GM21619 (cell line): ENCODE measurements around the gene ACSS3.
"Not testable (repeated sequence)": the region's sequence is repeated elsewhere in the genome, so short reads cannot be mapped to it uniquely, and the experiment has no call there.

Experiments used
- ATAC-seq: cut with Tn5 transposase; IDR thresholded peaks from one replicate; pipeline ENCODE4 v1.9.1; 2021; ENCODE audit not compliant: unreplicated experiment

The ACSS3 gene

DNA sequence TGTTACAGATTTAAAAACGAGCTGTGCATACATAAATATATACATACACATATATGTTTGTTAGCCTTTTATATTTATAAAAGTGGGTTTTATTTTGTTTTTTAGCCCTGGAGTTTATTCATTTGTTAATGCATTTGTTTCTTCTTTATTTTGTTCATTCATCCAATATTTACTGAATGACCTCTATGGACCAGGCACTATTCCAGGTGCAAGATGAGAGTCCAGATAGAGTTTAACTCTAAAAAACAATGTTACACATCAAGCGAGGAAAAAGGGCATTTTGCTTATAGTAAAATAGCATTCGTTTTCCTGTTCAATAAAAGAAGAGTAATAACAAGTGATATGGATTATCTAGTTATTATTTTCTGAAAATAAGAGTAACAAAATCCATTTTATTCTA lies 14.2 kb downstream of the ACSS3 start:
- ATAC-seq = no peak

- no peak for ATAC-seq
Measured at GRCh38 chr12:81094718-81095360, 17.0 kb downstream of the ACSS3 start.

DNA sequence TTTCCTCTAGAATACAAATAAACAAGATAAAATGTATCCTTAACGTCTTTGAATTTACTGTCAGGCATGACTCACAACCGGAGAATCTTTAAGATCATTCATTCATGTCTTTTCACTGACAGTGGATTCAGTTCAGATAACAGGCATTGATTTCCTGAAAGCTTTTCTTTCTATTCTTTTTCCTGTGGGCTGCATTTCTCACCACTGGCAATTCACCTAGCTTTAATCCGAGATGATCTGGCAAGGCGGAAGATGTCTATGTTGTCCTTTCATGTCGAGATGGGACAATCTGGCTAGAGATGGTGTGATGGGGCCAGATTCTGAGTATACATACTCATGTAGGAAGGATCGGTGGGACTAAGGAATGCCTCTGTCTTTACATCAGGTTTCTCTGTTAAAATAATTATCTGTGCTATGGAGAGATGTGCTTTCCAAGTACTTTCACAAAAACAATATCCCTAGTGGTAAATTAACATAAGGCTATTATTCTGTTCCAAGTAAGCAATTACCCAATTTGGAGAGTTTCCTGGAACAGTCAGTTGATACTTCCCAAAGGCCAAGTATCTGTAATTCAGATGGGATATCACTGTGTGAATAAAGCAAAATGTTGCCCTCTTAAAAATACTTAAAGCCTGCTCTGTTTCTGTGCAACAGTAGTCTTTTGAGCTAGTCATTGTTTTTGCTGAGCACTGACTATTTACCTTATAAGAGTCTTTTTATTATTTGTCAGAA lies 17.8 kb downstream of the ACSS3 start:
- no peak for ATAC-seq

DNA sequence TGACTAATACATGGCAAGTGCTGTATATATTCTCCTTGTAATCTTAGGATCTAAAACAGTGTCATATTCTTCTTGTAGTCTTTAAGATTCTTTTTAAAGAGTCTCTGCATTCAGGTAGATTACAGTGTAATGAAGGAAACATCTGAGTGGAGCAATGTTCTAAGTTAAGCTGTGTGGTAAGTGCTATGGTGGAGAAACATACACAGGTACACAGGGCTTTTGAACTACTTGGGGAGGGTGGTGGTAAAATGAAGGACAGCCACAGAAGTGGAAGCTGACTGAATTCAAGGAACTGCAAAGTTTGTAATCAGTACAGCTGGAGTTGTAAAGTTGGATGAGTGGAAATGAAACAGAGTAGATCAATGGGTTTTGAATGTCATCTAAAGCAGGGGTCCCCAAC lies 27.8 kb downstream of the ACSS3 start:
- no peak for ATAC-seq

DNA sequence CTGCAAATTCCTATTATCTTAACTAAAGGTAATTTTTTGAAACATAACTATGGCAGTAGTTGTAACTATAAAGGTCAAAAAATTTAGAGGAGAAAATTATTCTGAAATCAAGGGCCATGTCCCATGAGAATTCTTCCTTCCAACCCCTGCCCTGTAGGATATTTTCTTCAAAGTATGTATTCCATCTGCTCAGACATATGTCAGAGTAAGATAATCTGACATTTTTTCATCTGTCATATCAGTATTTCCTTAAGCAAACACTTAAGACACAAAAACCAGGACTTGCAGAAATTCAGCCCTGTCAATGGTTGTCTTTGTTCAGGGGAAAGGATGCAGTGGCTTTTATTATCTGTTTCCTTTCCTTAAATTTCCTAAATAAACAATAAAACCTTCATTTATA lies 36.3 kb downstream of the ACSS3 start:
- ATAC-seq = no peak

DNA sequence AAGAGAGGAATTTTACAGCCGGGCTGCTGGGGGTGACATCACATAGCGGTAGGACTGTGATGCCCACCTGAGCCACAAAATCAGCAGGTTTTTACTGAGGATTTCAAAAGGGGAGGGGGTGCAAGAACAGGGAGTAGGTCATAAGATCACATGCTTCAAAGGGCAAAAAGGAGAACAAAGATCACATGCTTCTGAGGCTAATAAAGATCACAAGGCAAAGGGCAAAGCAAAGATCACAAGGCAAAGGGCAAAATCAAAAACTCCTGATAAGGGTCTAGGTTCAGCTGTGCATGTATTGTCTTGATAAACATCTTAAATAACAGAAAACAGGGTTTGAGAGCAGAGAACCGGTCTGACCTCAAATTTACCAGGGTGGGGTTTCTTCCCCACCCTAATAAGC lies 41.2 kb downstream of the ACSS3 start:
- not testable (repeated sequence) for ATAC-seq

DNA sequence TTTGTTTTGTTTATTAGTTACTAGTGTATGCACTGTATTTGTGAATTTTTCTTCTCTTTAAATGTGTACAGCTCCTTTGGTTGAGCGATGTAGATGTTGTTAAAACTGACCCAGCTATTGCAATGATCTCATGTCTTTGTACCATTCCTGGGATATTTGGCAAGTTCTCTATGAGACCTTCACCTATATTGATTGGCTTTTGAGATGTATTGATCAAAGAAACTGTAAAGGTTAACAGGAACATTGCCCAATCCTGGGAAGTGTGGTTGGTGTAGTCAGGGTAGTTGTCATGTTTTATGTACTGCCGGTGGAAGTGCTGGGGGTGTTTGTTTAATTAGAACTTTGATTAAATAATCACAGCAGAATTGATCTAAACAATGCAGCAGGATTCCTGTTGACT lies 43.1 kb downstream of the ACSS3 start:
- ATAC-seq = no peak

DNA sequence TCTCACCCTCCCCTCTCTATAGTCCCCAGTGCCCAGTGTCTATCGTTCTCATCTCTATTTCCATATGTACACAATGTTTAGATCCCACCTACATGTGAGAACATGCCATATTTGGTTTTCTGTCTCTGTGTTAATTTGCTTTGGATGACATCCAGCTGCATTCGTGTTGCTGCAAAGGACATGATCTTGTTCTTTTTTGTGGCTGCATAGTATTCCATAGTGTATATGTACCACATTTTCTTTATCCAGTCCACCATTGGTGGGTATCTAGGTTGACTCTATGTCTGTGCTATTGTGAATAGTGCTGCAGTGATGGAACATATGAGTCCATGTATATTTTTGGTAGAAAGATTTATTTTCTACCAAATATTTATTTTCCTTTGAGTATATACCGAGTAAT lies 45.7 kb downstream of the ACSS3 start:
- no peak for ATAC-seq

- ATAC-seq = no peak
Measured at GRCh38 chr12:81125691-81126090, 47.8 kb downstream of the ACSS3 start.

- peak; percentile 99 for ATAC-seq
Measured at GRCh38 chr12:81128930-81129554, 51.2 kb downstream of the ACSS3 start.

DNA sequence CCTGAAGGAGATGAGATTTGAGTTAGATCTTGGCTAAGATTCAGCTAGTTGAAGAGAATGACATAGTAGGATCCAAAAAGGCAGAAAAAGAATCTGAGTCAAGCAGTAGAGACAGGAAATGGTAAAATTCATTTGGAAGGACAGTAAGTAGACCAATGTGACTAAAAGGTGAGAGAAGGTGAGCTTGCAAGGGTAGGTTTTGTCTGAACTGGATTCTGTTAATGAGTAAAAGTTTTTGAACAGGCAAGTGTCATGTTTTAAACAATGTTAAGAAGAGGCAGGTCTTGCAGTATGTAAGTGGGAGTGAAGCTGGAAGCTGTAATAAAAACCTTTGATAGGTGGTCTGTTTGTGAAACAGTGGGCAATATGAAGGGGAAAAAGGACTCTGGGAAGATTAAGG lies 58.6 kb downstream of the ACSS3 start:
- no peak for ATAC-seq

- no peak for ATAC-seq
Measured at GRCh38 chr12:81137801-81138200, 59.9 kb downstream of the ACSS3 start.

DNA sequence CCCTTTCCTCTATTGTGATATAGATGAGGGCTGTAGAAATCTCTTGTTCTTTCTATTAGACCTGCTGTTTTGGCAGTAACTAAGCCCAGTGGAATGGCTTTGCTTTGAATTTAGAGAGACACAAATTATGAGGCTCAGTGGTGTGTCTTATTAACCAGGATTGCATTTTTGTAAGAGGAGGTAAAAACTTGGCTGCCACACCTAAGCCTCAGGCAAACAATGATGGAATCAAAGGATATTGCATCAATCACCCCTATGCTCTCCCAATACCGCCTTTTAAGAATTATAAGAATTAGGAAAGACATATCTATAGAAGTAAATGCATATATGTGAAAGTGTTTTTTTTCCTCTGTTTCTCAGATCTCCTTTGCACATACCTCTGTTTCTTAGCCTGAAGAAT lies 63.3 kb downstream of the ACSS3 start:
- no peak for ATAC-seq

- no peak for ATAC-seq
Measured at GRCh38 chr12:81143057-81143456, 65.2 kb downstream of the ACSS3 start.

GRCh38 chr12:81146228-81147225 lies 68.6 kb downstream of the ACSS3 start:
- no peak for ATAC-seq

- ATAC-seq = no peak
Measured at GRCh38 chr12:81147292-81147919, 69.5 kb downstream of the ACSS3 start.

DNA sequence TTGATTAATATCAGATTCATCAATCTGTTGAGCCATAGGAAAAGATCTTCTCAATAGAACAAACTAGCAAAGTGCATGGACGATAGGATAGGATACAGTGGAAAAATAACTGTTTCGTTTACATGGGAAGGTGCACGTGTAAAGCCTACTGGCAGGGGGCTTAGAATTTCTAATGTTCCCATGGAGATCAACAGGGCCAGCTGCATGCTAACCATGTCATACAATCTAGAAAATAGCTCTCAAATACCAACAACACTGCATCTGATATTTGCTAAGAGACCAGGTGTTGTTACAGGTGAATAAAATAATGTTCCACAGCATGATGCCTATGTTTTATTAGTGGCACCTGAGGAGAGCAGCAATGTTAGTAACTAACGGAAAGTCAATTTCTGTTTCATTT lies 72.5 kb downstream of the ACSS3 start:
- no peak for ATAC-seq

DNA sequence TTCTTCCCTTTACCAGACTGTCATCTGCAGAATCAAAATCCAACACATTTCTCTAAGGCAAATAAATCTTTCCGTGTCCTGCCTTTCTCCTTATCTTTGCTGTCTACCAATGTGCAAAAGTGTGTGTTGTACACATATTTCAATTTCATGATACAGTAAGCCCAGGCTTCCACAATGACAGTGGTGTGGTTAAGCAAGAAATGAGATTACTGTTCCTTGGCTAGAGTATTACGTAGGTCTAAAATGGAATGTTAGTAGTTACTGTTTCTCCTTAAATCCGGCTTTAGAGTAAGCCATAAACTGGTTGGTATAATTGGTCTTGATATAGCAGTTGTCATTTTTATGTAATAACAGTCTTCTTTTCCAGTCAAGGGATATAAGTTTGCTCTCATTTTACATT lies 82.0 kb downstream of the ACSS3 start:
- ATAC-seq = no peak

GRCh38 chr12:81161680-81162079 lies 83.8 kb downstream of the ACSS3 start:
- ATAC-seq = no peak

- ATAC-seq = no peak
Measured at GRCh38 chr12:81162391-81163136, 84.7 kb downstream of the ACSS3 start.
